Duodenal mucosa (tissue), 2 donors: ENCODE measurements around the gene PLEKHA7.
A peak's percentile ranks its signal among the peaks of the same experiment; 100 is the strongest.

Source experiments
- H3K27ac ChIP-seq: one replicate; pipeline ENCODE4 v1.7.0; 2013; ENCODE audit warnings: low read depth, low read length
- H3K27me3 ChIP-seq, 2 donors: one replicate each; pipeline ENCODE4 v1.7.0; 2013; ENCODE audit warnings: low read length in 2 of 2, control low read depth in 1 of 2; ENCODE audit not compliant: insufficient read depth in 2 of 2, control insufficient read depth in 1 of 2
- H3K36me3 ChIP-seq, 2 donors: one replicate each; pipeline ENCODE4 v1.7.0; 2013; ENCODE audit warnings: low read length in 2 of 2, control low read depth in 1 of 2; ENCODE audit not compliant: insufficient read depth in 2 of 2, control insufficient read depth in 1 of 2
- H3K4me1 ChIP-seq, 2 donors: one replicate each; pipeline ENCODE4 v1.7.0; 2013; ENCODE audit warnings: low read length in 2 of 2, control low read depth in 1 of 2; ENCODE audit not compliant: insufficient read depth in 2 of 2, control insufficient read depth in 1 of 2
- H3K4me3 ChIP-seq, 2 donors: one replicate each; pipeline ENCODE4 v1.7.0; 2013; ENCODE audit warnings: low read length in 2 of 2, low read depth in 1 of 2
- H3K9ac ChIP-seq, 2 donors: one replicate each; pipeline ENCODE4 v1.7.0; 2013; ENCODE audit warnings: low read length in 2 of 2, low read depth in 1 of 2
- H3K9me3 ChIP-seq, 2 donors: one replicate each; pipeline ENCODE4 v1.7.0; 2013; ENCODE audit warnings: low read length in 2 of 2, control low read depth in 1 of 2; ENCODE audit not compliant: control insufficient read depth in 1 of 2

PLEKHA7 gene

GRCh38 chr11:16807306-16807705, 206.9 kb downstream of the PLEKHA7 start:
- Histone ChIP-seq H3K9ac (peak overlapping the region in 1 of 2 donors; percentile 13), H3K27me3 (no peaks in the 10 kb centered on the region), H3K4me3 (no peak overlapping the region), H3K27ac (no peak overlapping the region), H3K4me1 (peaks cover 27 to 29% of the 10 kb centered on the region in 2 donors), H3K36me3 (peaks cover 12 to 61% of the 10 kb centered on the region in 2 donors), H3K9me3 (no peaks in the 10 kb centered on the region)

GRCh38 chr11:16806791-16807190, 207.4 kb downstream of the PLEKHA7 start:
- Histone ChIP-seq H3K9ac (peak overlapping the region in 1 of 2 donors; percentile 13), H3K27me3 (no peaks in the 10 kb centered on the region), H3K9me3 (no peaks in the 10 kb centered on the region), H3K27ac (no peak overlapping the region), H3K36me3 (peaks cover 12 to 57% of the 10 kb centered on the region in 2 donors), H3K4me1 (peaks cover 27 to 29% of the 10 kb centered on the region in 2 donors), H3K4me3 (no peak overlapping the region)

GRCh38 chr11:16805938-16806337, 208.3 kb downstream of the PLEKHA7 start:
- Histone ChIP-seq H3K27me3 (no peaks in the 10 kb centered on the region), H3K36me3 (peaks cover 19 to 57% of the 10 kb centered on the region in 2 donors), H3K27ac (no peak overlapping the region), H3K4me1 (peaks cover 27 to 29% of the 10 kb centered on the region in 2 donors), H3K9me3 (no peaks in the 10 kb centered on the region), H3K4me3 (no peak overlapping the region), H3K9ac (no peak overlapping the region)

GRCh38 chr11:16804104-16804947, 209.9 kb downstream of the PLEKHA7 start:
- H3K27ac ChIP-seq = no peak overlapping the region
- H3K4me1 ChIP-seq = peaks cover 27 to 29% of the 10 kb centered on the region in 2 donors
- no peak overlapping the region for H3K9ac ChIP-seq

GRCh38 chr11:16801288-16801980, 212.8 kb downstream of the PLEKHA7 start:
- Histone ChIP-seq H3K27me3 (no peaks in the 10 kb centered on the region), H3K4me3 (no peak overlapping the region), H3K9ac (no peak overlapping the region), H3K36me3 (peaks cover 22 to 48% of the 10 kb centered on the region in 2 donors), H3K27ac (no peak overlapping the region), H3K9me3 (no peaks in the 10 kb centered on the region), H3K4me1 (peaks cover 18 to 24% of the 10 kb centered on the region in 2 donors)

More at GRCh38 chr11:16804104-16804947, 209.9 kb downstream of the PLEKHA7 start:
- no peaks in the 10 kb centered on the region for H3K27me3 ChIP-seq
- no peaks in the 10 kb centered on the region for H3K9me3 ChIP-seq
- peaks cover 25 to 53% of the 10 kb centered on the region in 2 donors for H3K36me3 ChIP-seq
- H3K4me3 ChIP-seq = no peak overlapping the region

GRCh38 chr11:16800382-16800781, 213.8 kb downstream of the PLEKHA7 start:
- no peaks in the 10 kb centered on the region for H3K9me3 ChIP-seq
- no peaks in the 10 kb centered on the region for H3K27me3 ChIP-seq
- H3K9ac ChIP-seq = no peak overlapping the region
- no peak overlapping the region for H3K27ac ChIP-seq
- H3K4me3 ChIP-seq = no peak overlapping the region
- peaks cover 20 to 44% of the 10 kb centered on the region in 2 donors for H3K36me3 ChIP-seq
- H3K4me1 ChIP-seq = peaks cover 12 to 16% of the 10 kb centered on the region in 2 donors

- H3K4me3 ChIP-seq = no peak overlapping the region
- no peak overlapping the region for H3K27ac ChIP-seq
- no peaks in the 10 kb centered on the region for H3K9me3 ChIP-seq
- H3K4me1 ChIP-seq = peaks cover 11% of the 10 kb centered on the region in 2 donors
- H3K9ac ChIP-seq = no peak overlapping the region
- H3K36me3 ChIP-seq = peaks cover 20 to 48% of the 10 kb centered on the region in 2 donors
- H3K27me3 ChIP-seq = no peaks in the 10 kb centered on the region
Observed at GRCh38 chr11:16799890-16800289, 214.3 kb downstream of the PLEKHA7 start.

GRCh38 chr11:16799221-16799620, 215.0 kb downstream of the PLEKHA7 start:
- Histone ChIP-seq H3K4me1 (peaks cover 4% of the 10 kb centered on the region in 2 donors), H3K9me3 (no peaks in the 10 kb centered on the region), H3K27ac (no peak overlapping the region), H3K4me3 (no peak overlapping the region), H3K9ac (no peak overlapping the region), H3K36me3 (peaks cover 20 to 53% of the 10 kb centered on the region in 2 donors), H3K27me3 (no peaks in the 10 kb centered on the region)

- H3K27me3 ChIP-seq = no peaks in the 10 kb centered on the region
- peaks cover 26 to 63% of the 10 kb centered on the region in 2 donors for H3K36me3 ChIP-seq
- no peaks in the 10 kb centered on the region for H3K9me3 ChIP-seq
- no peak overlapping the region for H3K4me3 ChIP-seq
- H3K27ac ChIP-seq = no peak overlapping the region
- H3K4me1 ChIP-seq = no peaks in the 10 kb centered on the region
- no peak overlapping the region for H3K9ac ChIP-seq
Observed at GRCh38 chr11:16797776-16798175, 216.4 kb downstream of the PLEKHA7 start.

GRCh38 chr11:16796311-16796710, 217.9 kb downstream of the PLEKHA7 start:
- no peak overlapping the region for H3K4me3 ChIP-seq
- no peaks in the 10 kb centered on the region for H3K27me3 ChIP-seq
- peaks cover 5 to 7% of the 10 kb centered on the region in 2 donors for H3K4me1 ChIP-seq
- no peak overlapping the region for H3K9ac ChIP-seq
- H3K9me3 ChIP-seq = no peaks in the 10 kb centered on the region
- H3K27ac ChIP-seq = no peak overlapping the region
- H3K36me3 ChIP-seq = peaks cover 27 to 61% of the 10 kb centered on the region in 2 donors
